Measurements from ENCODE around the gene COIL.
"Not testable (repeated sequence)": the region's sequence is repeated elsewhere in the genome, so short reads cannot be mapped to it uniquely, and the experiment has no call there.

COIL gene, protein sequence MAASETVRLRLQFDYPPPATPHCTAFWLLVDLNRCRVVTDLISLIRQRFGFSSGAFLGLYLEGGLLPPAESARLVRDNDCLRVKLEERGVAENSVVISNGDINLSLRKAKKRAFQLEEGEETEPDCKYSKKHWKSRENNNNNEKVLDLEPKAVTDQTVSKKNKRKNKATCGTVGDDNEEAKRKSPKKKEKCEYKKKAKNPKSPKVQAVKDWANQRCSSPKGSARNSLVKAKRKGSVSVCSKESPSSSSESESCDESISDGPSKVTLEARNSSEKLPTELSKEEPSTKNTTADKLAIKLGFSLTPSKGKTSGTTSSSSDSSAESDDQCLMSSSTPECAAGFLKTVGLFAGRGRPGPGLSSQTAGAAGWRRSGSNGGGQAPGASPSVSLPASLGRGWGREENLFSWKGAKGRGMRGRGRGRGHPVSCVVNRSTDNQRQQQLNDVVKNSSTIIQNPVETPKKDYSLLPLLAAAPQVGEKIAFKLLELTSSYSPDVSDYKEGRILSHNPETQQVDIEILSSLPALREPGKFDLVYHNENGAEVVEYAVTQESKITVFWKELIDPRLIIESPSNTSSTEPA

DNA sequence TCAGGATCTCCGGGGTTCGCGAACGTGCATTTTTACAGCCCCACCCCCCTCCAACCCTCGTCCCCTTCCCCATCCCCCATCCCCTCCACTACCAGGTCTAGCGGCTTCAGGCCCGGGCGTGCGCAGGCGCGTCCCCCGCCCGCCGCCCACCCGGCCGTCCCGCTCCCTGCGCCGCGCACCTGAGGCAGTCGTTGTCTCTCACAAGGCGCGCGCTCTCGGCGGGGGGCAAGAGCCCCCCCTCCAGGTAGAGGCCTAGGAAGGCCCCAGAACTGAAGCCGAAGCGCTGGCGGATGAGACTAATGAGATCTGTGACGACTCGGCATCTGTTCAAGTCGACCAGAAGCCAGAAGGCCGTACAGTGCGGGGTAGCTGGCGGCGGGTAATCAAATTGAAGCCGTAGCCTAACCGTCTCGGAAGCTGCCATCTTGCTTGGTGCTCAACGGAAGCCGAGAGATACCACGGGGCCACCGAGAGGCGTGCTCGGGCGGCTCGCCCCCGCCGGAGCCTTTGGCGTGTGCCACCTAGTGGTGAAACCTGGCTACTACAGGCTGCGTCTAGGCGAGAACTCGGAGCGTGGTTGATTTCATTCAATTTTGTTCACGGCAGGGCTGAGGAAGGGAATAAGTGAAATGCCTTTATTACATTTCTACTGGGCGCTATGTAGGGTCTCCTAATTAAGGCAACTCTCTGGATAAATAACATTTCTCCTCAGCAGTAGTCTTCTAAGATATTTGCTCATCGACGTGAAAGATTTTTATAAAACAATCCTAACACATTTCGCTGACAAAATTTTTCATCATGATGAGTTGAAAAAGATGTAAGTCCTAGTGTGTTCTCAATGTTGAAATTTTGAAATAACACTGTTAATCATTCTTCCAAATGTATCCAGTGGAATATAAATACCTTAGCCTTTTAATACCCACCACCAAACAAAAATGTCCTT, at the start of gene COIL:
Gene COIL, minus strand, starts transcription at position 455 of the 943 bp plus-strand sequence. Its CDS starts 31 bp downstream, at position 424.
- DNase-seq, result peak; percentile 96

DNA sequence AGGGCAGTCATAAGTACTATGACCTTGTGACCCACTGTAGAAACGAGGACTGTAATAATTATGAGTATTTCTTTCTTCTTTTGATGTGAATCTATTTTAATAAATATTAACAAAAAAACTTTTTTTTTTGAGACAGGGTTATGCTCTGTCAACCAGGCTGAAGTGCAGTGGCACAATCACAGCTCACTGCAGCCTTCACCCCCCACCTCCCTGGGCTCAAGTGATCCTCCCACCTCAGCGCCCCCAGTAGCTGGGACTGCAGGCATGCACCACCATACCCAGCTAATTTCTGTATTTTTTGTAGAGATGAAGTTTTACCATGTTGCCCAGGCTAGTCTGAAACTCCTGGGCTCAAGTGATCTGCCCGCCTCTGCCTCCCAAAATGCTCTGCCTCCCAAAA, 49.6 kb upstream of the COIL start:
- no peak for DNase-seq

DNA sequence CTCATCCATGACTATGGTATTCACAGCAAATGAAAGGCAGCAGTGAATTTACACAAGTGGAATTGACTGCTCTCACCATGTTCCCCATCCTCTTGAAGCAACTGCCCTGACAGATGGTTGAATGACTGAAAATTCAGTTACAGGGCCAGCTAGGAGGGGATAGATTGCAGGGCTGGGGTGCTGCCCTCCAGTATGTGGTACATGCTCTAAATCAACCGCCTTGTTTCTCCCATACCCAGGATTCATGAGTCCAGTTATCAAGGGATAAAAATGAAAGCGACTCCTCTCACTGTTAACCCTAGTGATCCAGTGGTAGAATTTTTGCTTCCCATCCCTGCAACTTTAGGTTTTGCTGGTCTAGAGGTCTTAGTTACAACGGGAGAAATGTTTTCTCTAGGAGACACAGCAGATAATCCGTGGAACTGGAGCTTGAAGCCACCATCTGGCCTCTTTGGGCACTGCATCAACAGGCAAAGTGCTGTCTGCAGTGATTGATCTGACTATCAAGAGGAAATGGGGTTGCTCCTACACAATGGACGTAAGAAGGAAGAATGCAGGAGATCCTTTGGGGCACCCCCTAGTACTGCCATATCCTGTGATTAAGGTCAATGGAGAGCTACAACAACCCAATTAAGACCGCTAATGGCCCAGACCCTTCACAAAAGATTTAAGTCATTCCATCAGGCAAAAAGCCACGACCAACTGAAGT, 49.0 kb upstream of the COIL start:
- DNase-seq, result peak; percentile 80

- no peak for DNase-seq
These were observed 48.1 kb upstream of the COIL start for GRCh38 chr17:57008958-57009357.

DNA sequence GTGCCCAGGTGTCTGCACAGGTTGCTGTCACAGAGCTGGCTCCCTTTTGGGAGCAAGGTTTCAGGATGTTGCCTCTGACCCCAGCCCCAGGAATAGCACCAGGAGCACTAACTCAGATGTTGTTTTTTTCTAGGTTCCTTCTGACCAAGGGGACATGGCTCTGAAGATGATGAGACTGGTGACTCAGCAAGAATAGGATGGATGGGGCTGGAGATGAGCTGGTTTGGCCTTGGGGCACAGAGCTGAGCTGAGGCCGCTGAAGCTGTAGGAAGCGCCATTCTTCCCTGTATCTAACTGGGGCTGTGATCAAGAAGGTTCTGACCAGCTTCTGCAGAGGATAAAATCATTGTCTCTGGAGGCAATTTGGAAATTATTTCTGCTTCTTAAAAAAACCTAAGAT, 45.2 kb upstream of the COIL start:
- peak; percentile 42 for DNase-seq

GRCh38 chr17:57004944-57005579, 44.2 kb upstream of the COIL start:
- DNase-seq, result peak; percentile 87

- DNase-seq, result no peak
These were observed 42.1 kb upstream of the COIL start for GRCh38 chr17:57002904-57003303.

GRCh38 chr17:57001541-57001940, 40.7 kb upstream of the COIL start:
- no peak for DNase-seq

GRCh38 chr17:56997313-56997712, 36.5 kb upstream of the COIL start:
- DNase-seq, result no peak

- no peak for DNase-seq
These were observed 34.9 kb upstream of the COIL start for GRCh38 chr17:56995766-56996165.

DNA sequence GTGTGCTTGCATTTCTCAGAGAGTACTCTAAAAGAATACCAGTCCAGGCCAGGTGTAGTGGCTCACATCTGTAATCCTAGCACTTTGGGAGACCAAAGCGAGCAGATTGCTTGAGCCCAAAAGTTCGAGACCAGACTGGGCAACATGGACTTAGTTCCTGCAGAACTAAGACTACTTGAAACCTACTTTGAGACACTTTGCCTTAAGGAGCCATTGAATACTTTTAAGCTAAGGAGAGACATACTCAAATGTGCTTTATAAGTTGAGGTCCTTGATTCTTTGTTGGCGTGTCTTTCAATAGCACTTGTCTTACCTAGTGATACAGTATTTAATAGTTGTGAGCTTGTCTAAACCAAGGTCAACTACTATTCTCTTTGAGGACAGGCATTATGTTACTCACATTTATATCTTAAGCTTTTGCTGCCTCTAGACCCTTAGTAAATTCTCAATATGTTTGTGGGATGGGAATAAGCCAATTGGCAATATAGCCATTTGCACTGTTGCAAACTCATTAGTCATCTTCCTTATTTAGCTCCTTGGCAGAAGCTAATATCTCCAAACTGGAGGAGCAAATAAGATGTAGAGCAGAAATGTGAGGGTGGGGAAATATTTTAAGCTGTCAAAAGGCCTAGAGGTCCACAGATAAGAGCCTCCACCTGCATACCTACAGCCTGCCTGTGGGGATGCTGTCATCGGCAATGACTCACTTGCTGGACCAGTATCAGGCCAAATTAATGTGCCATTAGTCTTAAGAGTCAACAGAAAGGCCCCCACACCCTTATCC, 33.4 kb upstream of the COIL start:
- DNase-seq, result no peak

GRCh38 chr17:56992364-56992763, 31.5 kb upstream of the COIL start:
- no peak for DNase-seq

GRCh38 chr17:56988901-56989572, 28.2 kb upstream of the COIL start:
- DNase-seq, result no peak

DNA sequence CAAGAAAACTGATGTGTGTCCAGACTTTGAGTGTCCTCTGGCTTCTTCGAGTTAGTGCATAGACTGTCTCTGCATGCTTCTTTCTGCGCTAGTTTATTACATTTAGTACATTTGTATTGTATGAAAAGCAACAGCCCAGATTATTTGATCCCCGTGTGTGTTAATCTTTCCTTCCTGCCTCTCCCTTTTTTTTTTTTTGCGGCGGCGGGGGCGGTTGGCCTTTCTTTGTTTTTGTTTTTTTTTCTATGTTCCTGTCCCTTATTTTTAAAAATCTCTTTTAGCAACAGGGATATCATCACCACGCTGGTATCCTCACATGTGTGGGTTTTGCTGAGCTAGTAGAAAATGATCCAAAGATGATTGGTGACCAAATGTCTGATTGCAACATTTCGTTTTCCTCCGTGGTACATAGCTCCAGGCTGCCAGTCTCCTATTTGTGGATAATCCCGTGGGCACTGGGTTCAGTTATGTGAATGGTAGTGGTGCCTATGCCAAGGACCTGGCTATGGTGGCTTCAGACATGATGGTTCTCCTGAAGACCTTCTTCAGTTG, 26.5 kb upstream of the COIL start:
- DNase-seq, result no peak

DNA sequence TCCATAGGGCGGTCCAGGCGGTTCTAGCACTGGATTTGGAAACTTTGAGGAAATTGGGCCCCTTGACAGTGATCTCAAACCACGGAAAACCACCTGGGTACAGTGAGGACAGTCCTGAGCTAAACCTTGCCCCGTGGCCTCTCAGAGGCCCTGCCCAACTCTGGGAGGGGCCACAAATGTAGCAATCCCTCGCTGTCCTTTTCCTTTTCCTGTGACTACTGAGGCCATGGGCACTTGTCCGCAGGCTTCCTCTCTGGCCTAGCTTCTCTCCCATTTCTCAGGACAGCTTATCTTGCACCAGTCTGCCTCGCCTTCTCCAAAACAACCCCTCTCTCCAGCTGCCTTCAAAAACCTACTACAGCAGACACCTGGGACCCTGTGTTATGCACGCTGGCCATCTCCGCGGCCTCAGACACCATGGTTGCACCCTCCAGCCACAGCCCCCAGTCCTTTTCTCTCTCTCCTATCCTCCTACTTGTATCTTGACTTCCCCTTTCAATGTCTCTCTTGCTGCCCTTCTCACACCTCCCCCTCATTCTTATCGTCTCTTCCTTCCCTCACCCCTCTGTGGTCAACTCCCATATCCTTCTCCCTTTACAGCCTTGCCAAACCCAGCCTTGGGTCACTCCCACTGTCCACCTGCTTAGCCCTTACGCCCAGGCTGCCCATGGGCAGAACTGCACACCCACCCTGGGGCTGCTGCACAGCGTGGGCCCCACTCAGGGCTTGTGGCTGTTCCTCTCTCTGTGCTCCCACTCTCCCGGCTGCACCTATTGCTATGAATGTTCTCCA, 24.7 kb upstream of the COIL start:
- DNase-seq, result peak; percentile 94

GRCh38 chr17:56983366-56983765, 22.5 kb upstream of the COIL start:
- no peak for DNase-seq

DNA sequence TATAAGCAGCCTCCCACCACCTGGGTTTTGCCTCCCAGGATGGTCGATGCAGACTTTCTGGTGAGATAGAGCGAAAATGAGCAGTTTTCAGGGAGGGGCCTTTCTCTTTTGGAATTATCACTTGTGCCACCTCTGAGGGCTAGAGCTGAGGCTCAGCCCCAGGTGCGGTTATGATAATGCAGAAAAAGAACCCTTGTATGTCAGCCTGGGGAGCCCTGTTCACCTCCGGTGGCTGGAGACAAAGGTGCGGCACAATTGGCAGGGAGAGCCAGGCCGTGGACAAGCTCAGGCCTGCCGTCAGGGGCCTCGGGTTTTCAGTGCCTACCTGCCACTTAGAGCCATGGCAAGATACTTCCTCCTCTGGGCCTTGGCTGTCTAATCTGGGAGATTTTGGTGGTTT, 21.5 kb upstream of the COIL start:
- no peak for DNase-seq

- not testable (repeated sequence) for DNase-seq
These were observed 19.7 kb upstream of the COIL start for GRCh38 chr17:56980526-56980925.

- DNase-seq, result no peak
These were observed 18.2 kb upstream of the COIL start for GRCh38 chr17:56979091-56979480.
